ENCODE results near the gene TNRC18. TPM values are rescaled to one million over a fixed set of nuclear protein-coding genes. Genes with fewer than 3 reads are reported as not detected.
"Not testable (repeated sequence)": the region's sequence is repeated elsewhere in the genome, so short reads cannot be mapped to it uniquely, and the experiment has no call there.

The TNRC18 gene
- total RNA-seq, 4 donors from 2014 or later: 79.9 to 160 (median 91.3) TPM

- DNase-seq (ENCODE audit: low spot score in 2 of 2): no peak
- intact Hi-C loops (cut with DNase I; ENCODE audit: low total_unique reads): no loop called here
- H3K4me3 ChIP-seq (ENCODE audit: low read depth, poor library complexity, severe bottlenecking): no peak overlapping the region
- 93 to 96% methylated on average over 16 of the region's 16 CpGs for WGBS, 2 donors
- TF ChIP-seq POLR2A (IDR thresholded peaks at IDR 0.05): no peak
- no peak for TF ChIP-seq CTCF (IDR thresholded peaks at IDR 0.05)
Measured at GRCh38 chr7:5310822-5311405, 112.7 kb downstream of the TNRC18 start.

- no peak overlapping the region for H3K4me3 ChIP-seq (ENCODE audit: low read depth, poor library complexity, severe bottlenecking)
- 94 to 96% methylated on average over 24 of the region's 25 CpGs for whole genome bisulfite sequencing, 2 donors
- intact Hi-C loops (cut with DNase I; ENCODE audit: low total_unique reads): no loop called here
- TF ChIP-seq CTCF (IDR thresholded peaks at IDR 0.05): no peak
- TF ChIP-seq POLR2A (IDR thresholded peaks at IDR 0.05): no peak
- DNase-seq (ENCODE audit: low spot score in 2 of 2): no peak
Measured at GRCh38 chr7:5309146-5309545, 114.5 kb downstream of the TNRC18 start.

GRCh38 chr7:5307221-5308142, 116.2 kb downstream of the TNRC18 start:
- WGBS, 2 donors: 83 to 87% methylated on average over 32 of the region's 39 CpGs
- DNase-seq (ENCODE audit: low spot score in 2 of 2); H3K4me3 ChIP-seq (ENCODE audit: low read depth, poor library complexity, severe bottlenecking); intact Hi-C loops (cut with DNase I; ENCODE audit: low total_unique reads): not testable (repeated sequence)

GRCh38 chr7:5305050-5305449, 118.6 kb downstream of the TNRC18 start:
- 66 to 73% methylated on average over 9 of the region's 9 CpGs for WGBS, 2 donors
- DNase-seq (ENCODE audit: low spot score in 2 of 2); intact Hi-C loops (cut with DNase I; ENCODE audit: low total_unique reads); H3K4me3 ChIP-seq (ENCODE audit: low read depth, poor library complexity, severe bottlenecking): not testable (repeated sequence)

- no peak overlapping the region for H3K4me3 ChIP-seq (ENCODE audit: low read depth, poor library complexity, severe bottlenecking)
- intact Hi-C loops (cut with DNase I; ENCODE audit: low total_unique reads): no loop called here
- TF ChIP-seq CTCF (IDR thresholded peaks at IDR 0.05) (no peak), POLR2A (IDR thresholded peaks at IDR 0.05) (no peak)
- no peak for DNase-seq (ENCODE audit: low spot score in 2 of 2)
- 63 to 66% methylated on average over 29 to 35 of the region's 35 CpGs for WGBS, 2 donors
Measured at GRCh38 chr7:5303591-5304505, 119.8 kb downstream of the TNRC18 start.

GRCh38 chr7:5303061-5303460, 120.6 kb downstream of the TNRC18 start:
- intact Hi-C loops (cut with DNase I; ENCODE audit: low total_unique reads): no loop called here
- no peak for DNase-seq (ENCODE audit: low spot score in 2 of 2)
- H3K4me3 ChIP-seq (ENCODE audit: low read depth, poor library complexity, severe bottlenecking): no peak overlapping the region
- 67 to 83% methylated on average over 10 to 18 of the region's 18 CpGs for WGBS, 2 donors
- no peak for TF ChIP-seq CTCF (IDR thresholded peaks at IDR 0.05)
- TF ChIP-seq POLR2A (IDR thresholded peaks at IDR 0.05): no peak

Data from lower leg skin (tissue), 4 donors.